ENCODE data around the gene STING1. TPM values are rescaled to one million over a fixed set of nuclear protein-coding genes. Genes with fewer than 3 reads are reported as not detected.
A peak's percentile ranks its signal among the peaks of the same experiment; 100 is the strongest.

The STING1 gene
- total and polyA plus RNA-seq, 2 of the 13 experiments (the other 11 are each of a cell fraction or from before 2014, with no cell fraction given), result 1.3 to 4.4 TPM

- no peak for FAIRE-seq
- ChIA-PET POLR2A (no interaction called here), CTCF (ENCODE audit: low intra/inter-chr PET ratio, low total read pairs) (no interaction called here)
- Histone ChIP-seq H3K79me2 (ENCODE audit: insufficient read depth, low read length) (no peaks in the 10 kb centered on the region), H3K27me3 (ENCODE audit: control insufficient read depth in 1 of 2, insufficient read depth in 2 of 2, low read length in 2 of 2) (peaks cover 4 to 26% of the 10 kb centered on the region in 2 experiments; a peak in 3 of 5 replicates), H3K36me3 (replicated peaks in 1 of 2; ENCODE audit: control insufficient read depth in 1 of 2, insufficient read depth in 2 of 2, low read length in 2 of 2) (no peaks in the 10 kb centered on the region), H3K9me3 (ENCODE audit: low read length) (no peaks in the 10 kb centered on the region), H3K4me2 (ENCODE audit: low read depth, low read length) (no peak overlapping the region), H3K9ac (ENCODE audit: insufficient read depth, low read depth, low read length) (no peak overlapping the region), H3K4me3 (replicated peaks in 1 of 3; ENCODE audit: insufficient read depth in 1 of 3, low read depth in 2 of 3, low read length in 3 of 3) (no peak overlapping the region), H3K4me1 (ENCODE audit: insufficient read depth, low read length) (peaks cover 3% of the 10 kb centered on the region), H3K27ac (ENCODE audit: extremely low read length, insufficient read depth, low read length) (no peak overlapping the region), H2AFZ (ENCODE audit: low read length) (no peak overlapping the region), H4K20me1 (ENCODE audit: insufficient read depth, low read length) (no peaks in the 10 kb centered on the region)
- DNase-seq (ENCODE audit: low spot score), result no peak
- in situ Hi-C loops (cut with HindIII; ENCODE audit: extremely low pct_ligation_motif_present, low pct_unique_long_range_greater_than_20kb), result no loop called here
- no TSS peak for BruUV-seq (replicated peaks)
- 57% methylated on average over 3 of the region's 3 CpGs for WGBS (ENCODE audit: low lambda C conversion rate)
- no peak for ATAC-seq
- intact Hi-C loops (cut with micrococcal nuclease; ENCODE audit: unreplicated experiment), result no loop called here
- no peak for TF ChIP-seq NR2F1 (CRISPR knock-in tag; IDR thresholded peaks at IDR 0.05)
- no peak for TF ChIP-seq ZNF256 (CRISPR knock-in tag; conservative IDR thresholded peaks at IDR 0.05)
- TF ChIP-seq SATB2 (CRISPR knock-in tag; IDR thresholded peaks at IDR 0.05), result no peak
- TF ChIP-seq CBX1 (IDR thresholded peaks at IDR 0.05; ENCODE audit: low read depth), result no peak
- TF ChIP-seq ZNF766 (CRISPR knock-in tag; IDR thresholded peaks at IDR 0.05; ENCODE audit: borderline replicate concordance), result no peak
- TF ChIP-seq ZNF646 (CRISPR knock-in tag; IDR thresholded peaks at IDR 0.05), result peak; percentile 78; the same call in 1 of the 2 replicates
- no peak for TF ChIP-seq DNMT3B (CRISPR knock-in tag; conservative IDR thresholded peaks at IDR 0.05)
- no peak for TF ChIP-seq SAP130 (CRISPR knock-in tag; IDR thresholded peaks at IDR 0.05; ENCODE audit: low read depth)
- TF ChIP-seq ZNF407 (CRISPR knock-in tag; IDR thresholded peaks at IDR 0.05; ENCODE audit: not compliant biosample characterization), result no peak
Measured at GRCh38 chr5:139453683-139454567, 28.6 kb downstream of the STING1 start.

Measured in HepG2 (cell line).